K562 (cell line): ENCODE data around the gene HIVEP2. TPM values are rescaled to one million over a fixed set of nuclear protein-coding genes. Genes with fewer than 3 reads are reported as not detected.

Source experiments
- ATAC-seq: fragments of 200-7000 bp; cut with Tn5 transposase; 3 replicates; pipeline ENCODE4 v1.9.1; 2020; ENCODE audit warnings: moderate library complexity
- BruUV-seq: library from RNA; stranded (reverse); fragments of 400-500 nt; replicated peaks from 2 replicates; lab custom pipeline; 2021; lab: Mats Ljungman, UMichigan
- CTCF ChIA-PET: fragments of 300-600 bp; formaldehyde crosslinking; extraction: SDS; loops from one replicate; lab custom pipeline; 2021; ENCODE audit warnings: low intra/inter-chr PET ratio; lab: Yijun Ruan, JAX
- POLR2A ChIA-PET: fragments of 300-600, 350-650 bp; sonication (Branson Sonifier 250); formaldehyde crosslinking; extraction: SDS; loops from one replicate; lab custom pipeline; 2021; ENCODE audit warnings: antibody characterized with exemption, inconsistent platforms; lab: Yijun Ruan, JAX
- DNase-seq, 4 experiments: peaks; one replicate each; pipeline versions ENCODE4 v3.0.0 to v3.0.0-alpha.2; 2011 to 2018; ENCODE audit warnings: low spot score in 3 of 4, mixed read lengths in 3 of 4; ENCODE audit errors: extremely low read depth in 1 of 4
- FAIRE-seq: peaks from 2 replicates; lab custom pipeline; 2011; peaks lifted over from hg19 to GRCh38; lab: Jason Lieb, UNC
- H2AFZ ChIP-seq: 2 replicates; pipeline ENCODE4 v1.6.0; 2011; ENCODE audit warnings: low read depth, low read length, control low read depth, inconsistent platforms
- H3K27ac ChIP-seq: fragments of 200-600 bp; 3 replicates; pipeline ENCODE4 v1.8.0; 2011; ENCODE audit warnings: low read depth, mild to moderate bottlenecking, control low read depth, inconsistent platforms, low read length, moderate library complexity, mixed read lengths; ENCODE audit errors: extremely low read depth
- H3K27me3 ChIP-seq, 2 experiments: fragments of 300-600 bp in 1 of 2; 2 replicates in 1 of 2; 3 replicates in 1 of 2; pipeline versions ENCODE4 v1.6.0 to v1.8.0; 2011; ENCODE audit warnings: inconsistent platforms in 2 of 2, low read length in 2 of 2, mild to moderate bottlenecking in 1 of 2, mixed read lengths in 1 of 2, moderate library complexity in 1 of 2; ENCODE audit not compliant: control insufficient read depth in 2 of 2, insufficient read depth in 2 of 2
- H3K36me3 ChIP-seq: fragments of 300-600 bp; 3 replicates; pipeline ENCODE4 v1.8.0; 2011; ENCODE audit warnings: mild to moderate bottlenecking, low read length, inconsistent platforms; ENCODE audit not compliant: control insufficient read depth, insufficient read depth
- H3K4me1 ChIP-seq, 2 experiments: fragments of 200-600 bp in 1 of 2; replicated peaks in 1 of 2; 2 replicates in 1 of 2; 3 replicates in 1 of 2; pipeline versions ENCODE4 v1.5.1 to v1.8.0; 2011; ENCODE audit warnings: inconsistent platforms in 2 of 2, low read length in 2 of 2, mild to moderate bottlenecking in 1 of 2, mixed read lengths in 1 of 2, moderate library complexity in 1 of 2; ENCODE audit not compliant: control insufficient read depth in 2 of 2, insufficient read depth in 2 of 2
- H3K4me2 ChIP-seq: 2 replicates; pipeline ENCODE4 v1.6.1; 2011; ENCODE audit warnings: low read length, control low read depth, inconsistent platforms, mixed read lengths; ENCODE audit not compliant: insufficient read depth
- H3K4me3 ChIP-seq: fragments of 200-600 bp; sonication (generic), shearing (Covaris generic); 2 replicates; pipeline ENCODE4 v1.5.1; 2016; ENCODE audit warnings: control low read depth, inconsistent platforms
- H3K79me2 ChIP-seq: fragments of 200-600 bp; 3 replicates; pipeline ENCODE4 v1.8.0; 2011; ENCODE audit warnings: low read length, inconsistent platforms; ENCODE audit not compliant: control insufficient read depth, insufficient read depth
- H3K9ac ChIP-seq, 2 experiments: 2 replicates each; pipeline versions ENCODE4 v1.6.0 to v1.6.1; 2011; ENCODE audit warnings: low read depth in 2 of 2, low read length in 2 of 2, control low read depth in 1 of 2, inconsistent platforms in 1 of 2, mild to moderate bottlenecking in 1 of 2, mixed read lengths in 1 of 2; ENCODE audit not compliant: insufficient read depth in 1 of 2
- H3K9me1 ChIP-seq: one replicate; pipeline ENCODE4 v1.6.0; 2011; ENCODE audit warnings: inconsistent platforms, mild to moderate bottlenecking, low read length, moderate library complexity; ENCODE audit not compliant: control insufficient read depth, insufficient read depth
- H3K9me3 ChIP-seq: replicated peaks from 2 replicates; pipeline ENCODE4 v1.5.1; 2011; ENCODE audit warnings: low read depth, low read length, inconsistent platforms; ENCODE audit not compliant: control insufficient read depth, insufficient read depth
- H4K20me1 ChIP-seq: replicated peaks from 2 replicates; pipeline ENCODE4 v1.6.1; 2011; ENCODE audit warnings: low read length, inconsistent platforms, mixed read lengths; ENCODE audit not compliant: control insufficient read depth, insufficient read depth
- HDAC3 ChIP-seq: fragments of 450-650 bp; IDR thresholded peaks from 2 replicates; pipeline ENCODE4 v1.6.1; 2018; ENCODE audit warnings: borderline replicate concordance, mild to moderate bottlenecking, moderate library complexity; ENCODE audit not compliant: partially characterized antibody
- HEY1 ChIP-seq: fragments of 250-450 bp; sonication (Bioruptor Pico); IDR thresholded peaks from 2 replicates; pipeline ENCODE4 v1.5.0; 2020; ENCODE audit warnings: mild to moderate bottlenecking, moderate library complexity, borderline replicate concordance
- POLR3A ChIP-seq: IDR thresholded peaks from 2 replicates; pipeline ENCODE4 v1.6.1; 2011; ENCODE audit warnings: borderline replicate concordance, mild to moderate bottlenecking, moderate library complexity; ENCODE audit not compliant: insufficient read length, insufficient read depth; ENCODE audit errors: extremely low read depth
- ZNF121 ChIP-seq: sonication (generic); formaldehyde crosslinking; conservative IDR thresholded peaks from 2 replicates; pipeline ENCODE4 v1.8.0; 2022; ENCODE audit warnings: missing genetic modification reagents
- ZNF644 ChIP-seq: fragments of 200-800 bp; sonication (Bioruptor generic); IDR thresholded peaks from 2 replicates; pipeline ENCODE4 v1.6.1; 2016; ENCODE audit warnings: low read depth, missing genetic modification characterization, missing compliant biosample characterization
- WGBS: fragments of 100-300 bp; shearing (Covaris generic); methylation state at CpG from one replicate; pipeline ENCODE4 v1.1.6; 2016; ENCODE audit warnings: low coverage, mixed read lengths; ENCODE audit not compliant: insufficient coverage; ENCODE audit errors: missing lambda C conversion rate; 5-methylcytosine and 5-hydroxymethylcytosine counted together
- in situ Hi-C: fragments of 300-500 bp; cut with MboI; formaldehyde crosslinking; loops from 4 replicates; pipeline ENCODE4 v1.15.0; 2018; ENCODE audit warnings: inconsistent platforms, mixed read lengths
- intact Hi-C: fragments of 100-400 bp; cut with micrococcal nuclease; formaldehyde crosslinking; loops from 2 replicates; pipeline ENCODE4 v1.14.2; 2022
- polyA plus RNA-seq, 8 experiments: library from polyadenylated mRNA; depleted of rRNA in 4 of 8; stranded (reverse) in 5 of 8; unstranded in 3 of 8; fragments of >200 nt; fragmentation: Nextera tagmentation in 2 of 8; fragmentation: Illumina TruSeq in 1 of 8; extraction: Ambion mirVana in 2 of 8; extraction: Trizol in 1 of 8; gene quantifications; 2 replicates each; pipeline versions ENCODE4 v1.2.1 to v1.2.3, GENCODE V29; 2011 to 2014; ENCODE audit warnings: inconsistent platforms in 1 of 8, missing spikeins in 1 of 8
- total RNA-seq, 7 experiments: library from RNA; depleted of rRNA in 6 of 7; stranded (reverse); fragments of >200 nt in 6 of 7; fragmentation: Illumina TruSeq in 2 of 7; extraction: Trizol in 2 of 7; gene quantifications; 2 replicates each; pipeline versions ENCODE4 v1.2.1 to v1.2.3, GENCODE V29; 2011 to 2021; ENCODE audit warnings: low replicate concordance in 1 of 7
- TF ChIP-seq, protein P1 (sequence below): IDR thresholded peaks from 2 replicates; pipeline ENCODE4 v1.6.1; 2016; ENCODE audit warnings: missing genetic modification characterization, missing compliant biosample characterization
- TF ChIP-seq, protein P2 (sequence below): fragments of 250-450 bp; sonication (Bioruptor Pico); IDR thresholded peaks from 2 replicates; pipeline ENCODE4 v1.4.0; 2020

HIVEP2 gene
- total and polyA plus RNA-seq, 9 of the 15 experiments (the other 6 are each of a cell fraction or from before 2014, with no cell fraction given), result under 0.01 to 1.2 (median 0.31) TPM

DNA sequence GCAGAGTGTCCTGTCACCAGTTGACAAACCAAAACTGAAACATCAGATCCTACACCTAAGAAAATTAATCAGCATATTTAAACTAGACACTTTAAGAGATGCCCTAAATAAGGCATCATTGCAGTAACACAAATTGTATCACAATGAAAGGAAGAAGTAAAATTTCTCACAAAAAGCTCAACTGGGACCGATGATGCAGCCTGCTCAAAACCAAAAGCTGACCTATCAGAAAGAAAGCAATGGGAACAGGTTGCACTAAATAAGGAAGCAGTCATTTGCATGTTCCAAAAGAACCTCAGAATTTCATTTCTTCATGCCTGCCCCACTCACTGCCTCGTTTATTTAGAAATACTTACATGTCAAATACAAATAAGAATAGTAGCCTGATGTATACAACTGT is 12.1 kb downstream of the HIVEP2 start:
- intact Hi-C loops, result no loop called here
- Histone ChIP-seq H3K9ac (no peak overlapping the region), H3K36me3 (no peaks in the 10 kb centered on the region), H3K9me1 (no peaks in the 10 kb centered on the region), H3K27ac (no peak overlapping the region), H2AFZ (no peak overlapping the region), H3K4me3 (no peak overlapping the region), H3K9me3 (no peaks in the 10 kb centered on the region), H3K4me1 (no peaks in the 10 kb centered on the region), H3K27me3 (peaks cover under 1% of the 10 kb centered on the region in 2 experiments; a peak in 3 of 5 replicates), H3K79me2 (no peaks in the 10 kb centered on the region), H4K20me1 (no peaks in the 10 kb centered on the region), H3K4me2 (no peak overlapping the region)
- in situ Hi-C loops, result no loop called here
- no TSS peak for BruUV-seq
- whole genome bisulfite sequencing, result 0% methylated on average over 2 of the region's 2 CpGs
- TF ChIP-seq HEY1, result no peak
- TF ChIP-seq, protein P1, sequence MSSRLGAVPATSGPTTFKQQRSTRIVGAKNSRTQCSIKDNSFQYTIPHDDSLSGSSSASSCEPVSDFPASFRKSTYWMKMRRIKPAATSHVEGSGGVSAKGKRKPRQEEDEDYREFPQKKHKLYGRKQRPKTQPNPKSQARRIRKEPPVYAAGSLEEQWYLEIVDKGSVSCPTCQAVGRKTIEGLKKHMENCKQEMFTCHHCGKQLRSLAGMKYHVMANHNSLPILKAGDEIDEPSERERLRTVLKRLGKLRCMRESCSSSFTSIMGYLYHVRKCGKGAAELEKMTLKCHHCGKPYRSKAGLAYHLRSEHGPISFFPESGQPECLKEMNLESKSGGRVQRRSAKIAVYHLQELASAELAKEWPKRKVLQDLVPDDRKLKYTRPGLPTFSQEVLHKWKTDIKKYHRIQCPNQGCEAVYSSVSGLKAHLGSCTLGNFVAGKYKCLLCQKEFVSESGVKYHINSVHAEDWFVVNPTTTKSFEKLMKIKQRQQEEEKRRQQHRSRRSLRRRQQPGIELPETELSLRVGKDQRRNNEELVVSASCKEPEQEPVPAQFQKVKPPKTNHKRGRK (tag), result no peak
- TF ChIP-seq, protein P2, sequence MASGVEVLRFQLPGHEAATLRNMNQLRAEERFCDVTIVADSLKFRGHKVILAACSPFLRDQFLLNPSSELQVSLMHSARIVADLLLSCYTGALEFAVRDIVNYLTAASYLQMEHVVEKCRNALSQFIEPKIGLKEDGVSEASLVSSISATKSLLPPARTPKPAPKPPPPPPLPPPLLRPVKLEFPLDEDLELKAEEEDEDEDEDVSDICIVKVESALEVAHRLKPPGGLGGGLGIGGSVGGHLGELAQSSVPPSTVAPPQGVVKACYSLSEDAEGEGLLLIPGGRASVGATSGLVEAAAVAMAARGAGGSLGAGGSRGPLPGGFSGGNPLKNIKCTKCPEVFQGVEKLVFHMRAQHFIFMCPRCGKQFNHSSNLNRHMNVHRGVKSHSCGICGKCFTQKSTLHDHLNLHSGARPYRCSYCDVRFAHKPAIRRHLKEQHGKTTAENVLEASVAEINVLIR (CRISPR knock-in tag), result no peak
- TF ChIP-seq ZNF644 (tag), result no peak
- TF ChIP-seq POLR3A, result no peak
- no peak for TF ChIP-seq HDAC3
- no peak for TF ChIP-seq ZNF121 (CRISPR knock-in tag)
- ChIA-PET CTCF (no interaction called here), POLR2A (no interaction called here)
- no peak for FAIRE-seq
- ATAC-seq, result no peak
- DNase-seq, result no peak
